WI38 (cell line): ENCODE data around the gene TCF4.

Experiments
- H3K4me3 ChIP-seq: 2 replicates; pipeline ENCODE4 v1.5.1; 2011; ENCODE audit warnings: low read depth, mild to moderate bottlenecking, control low read depth, low read length
- CTCF ChIP-seq: IDR thresholded peaks from 2 replicates; pipeline ENCODE4 v1.5.1; 2012; ENCODE audit warnings: low read depth, mild to moderate bottlenecking, control low read depth, low read length

TCF4 gene

GRCh38 chr18:55455938-55456337 is 132.1 kb downstream of the TCF4 start:
- TF ChIP-seq CTCF, result no peak
- no peak overlapping the region for H3K4me3 ChIP-seq

GRCh38 chr18:55453186-55453585 is 134.8 kb downstream of the TCF4 start:
- no peak overlapping the region for H3K4me3 ChIP-seq
- TF ChIP-seq CTCF, result no peak

DNA sequence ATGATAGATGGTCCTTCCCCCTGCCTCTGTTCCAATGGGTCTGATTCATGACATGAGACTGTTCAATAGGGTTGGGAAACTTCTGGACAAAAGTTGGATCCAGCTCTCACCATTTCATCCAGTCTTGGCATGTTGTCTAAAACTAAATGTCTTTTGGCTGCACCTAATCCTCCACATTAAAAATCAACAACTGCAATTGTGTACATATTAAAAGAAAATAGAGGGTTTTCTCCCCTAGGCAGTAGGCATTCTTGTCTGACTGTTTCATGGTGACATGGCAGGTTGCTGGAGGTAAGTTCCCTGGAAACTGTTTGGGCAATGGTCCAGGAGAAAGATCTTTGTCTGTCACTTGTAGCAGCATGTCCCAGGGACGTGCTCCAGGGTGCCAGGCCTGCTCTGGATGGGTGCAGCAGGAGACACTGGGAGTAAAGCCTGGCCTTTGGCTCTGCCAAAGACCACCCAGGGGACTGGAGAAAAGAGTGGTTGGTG is 135.8 kb downstream of the TCF4 start:
- TF ChIP-seq CTCF, result no peak
- no peak overlapping the region for H3K4me3 ChIP-seq

DNA sequence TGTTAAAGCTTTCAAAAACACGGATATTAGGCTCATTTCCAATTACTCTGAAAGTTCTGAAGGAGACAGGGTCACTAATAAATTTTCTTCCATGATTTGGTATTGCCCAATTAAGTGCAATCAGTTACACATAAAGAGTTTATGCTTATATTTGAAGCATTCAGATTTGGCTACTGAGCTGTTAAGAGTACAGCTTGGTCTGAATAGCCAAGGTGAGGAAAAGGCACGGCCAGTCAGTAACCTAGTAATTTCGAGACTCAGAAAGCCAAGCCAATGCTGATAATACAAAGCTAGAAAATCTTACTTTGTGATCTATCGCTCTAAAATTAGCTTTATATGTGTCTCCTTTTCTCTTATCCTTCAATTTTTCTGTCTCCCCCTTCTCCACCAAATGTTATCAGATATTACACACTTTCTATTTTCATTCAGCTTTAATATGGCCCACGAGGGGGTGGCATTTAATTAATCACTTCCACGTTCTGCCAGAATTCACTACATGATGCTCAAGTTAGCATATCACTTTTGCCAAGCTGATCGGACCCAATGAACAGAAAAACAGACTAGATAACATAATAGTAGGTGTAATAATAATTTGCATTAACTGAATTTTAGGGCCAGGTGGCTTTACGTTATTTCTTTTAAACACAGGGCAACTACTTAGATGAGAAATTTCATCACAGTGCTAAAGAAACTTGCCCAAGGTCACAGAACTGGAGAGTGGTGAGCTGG is 138.4 kb downstream of the TCF4 start:
- TF ChIP-seq CTCF, result no peak
- H3K4me3 ChIP-seq, result no peak overlapping the region

GRCh38 chr18:55448420-55448819 is 139.6 kb downstream of the TCF4 start:
- no peak overlapping the region for H3K4me3 ChIP-seq
- TF ChIP-seq CTCF, result no peak

GRCh38 chr18:55447672-55448018 is 140.3 kb downstream of the TCF4 start:
- TF ChIP-seq CTCF, result no peak
- no peak overlapping the region for H3K4me3 ChIP-seq

DNA sequence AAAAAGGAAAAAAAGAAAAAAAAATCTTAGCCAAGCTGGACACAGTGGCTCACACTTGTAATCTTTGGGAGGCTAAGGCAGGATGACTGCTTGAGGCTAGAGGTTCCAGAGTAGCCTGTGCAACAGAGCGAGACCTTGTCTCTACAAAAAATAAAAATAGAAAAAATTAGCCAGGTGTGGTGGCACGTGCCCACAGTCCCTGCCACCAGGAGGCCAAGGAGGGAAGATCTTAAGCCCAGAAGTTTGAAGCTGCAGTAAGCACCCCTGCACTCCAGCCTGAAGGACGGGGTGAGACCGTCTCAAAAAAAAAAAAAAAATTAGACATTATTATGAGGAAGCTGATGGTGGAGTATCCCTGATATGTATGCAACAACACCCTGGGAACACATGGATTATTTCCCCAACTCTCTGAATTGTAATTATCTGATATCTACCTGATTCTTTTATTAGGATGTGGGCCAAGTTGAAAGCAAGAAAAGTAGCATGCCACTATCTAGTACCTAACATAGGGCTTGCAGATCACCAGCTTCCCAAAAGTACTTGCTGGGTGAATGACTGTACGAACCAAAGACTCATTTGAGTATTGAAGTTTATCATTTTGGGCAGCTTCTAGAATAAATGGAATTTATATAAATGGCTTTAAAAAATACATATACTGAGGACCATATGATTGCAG is 140.9 kb downstream of the TCF4 start:
- H3K4me3 ChIP-seq, result no peak overlapping the region

More for the DNA sequence above, 140.9 kb downstream of the TCF4 start:
- no peak for TF ChIP-seq CTCF
